Suppressor macrophage treated with lipopolysaccharide for 1 hour (primary cell): ENCODE data around the gene TCF20.
A peak's percentile ranks its signal among the peaks of the same experiment; 100 is the strongest.

Experiments
- DNase-seq, 3 donors: peaks; one replicate each; pipeline ENCODE4 v3.0.0-alpha.2; 2020 to 2022

TCF20 gene

GRCh38 chr22:42256930-42257329 is 13.5 kb downstream of the TCF20 start:
- DNase-seq, result no peak

DNA sequence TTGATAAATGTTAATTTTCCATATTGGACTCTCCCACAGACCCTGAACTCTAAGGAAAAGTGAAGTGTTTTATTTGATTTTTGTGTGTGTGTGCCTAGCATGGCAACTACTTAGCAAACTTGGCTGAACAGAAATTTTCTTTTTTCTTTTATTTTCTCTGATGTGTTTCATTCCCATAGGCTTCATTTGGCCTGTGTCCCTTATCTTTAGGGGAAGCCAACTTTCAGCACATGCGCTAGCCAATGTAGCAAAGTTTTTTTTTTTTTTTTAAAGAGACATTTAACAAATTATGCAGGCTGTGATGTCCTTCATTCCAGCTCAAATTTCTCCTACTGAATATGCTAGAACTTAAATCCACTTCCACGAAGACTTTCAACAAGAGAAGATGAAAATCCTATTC is 14.2 kb downstream of the TCF20 start:
- no peak for DNase-seq

DNA sequence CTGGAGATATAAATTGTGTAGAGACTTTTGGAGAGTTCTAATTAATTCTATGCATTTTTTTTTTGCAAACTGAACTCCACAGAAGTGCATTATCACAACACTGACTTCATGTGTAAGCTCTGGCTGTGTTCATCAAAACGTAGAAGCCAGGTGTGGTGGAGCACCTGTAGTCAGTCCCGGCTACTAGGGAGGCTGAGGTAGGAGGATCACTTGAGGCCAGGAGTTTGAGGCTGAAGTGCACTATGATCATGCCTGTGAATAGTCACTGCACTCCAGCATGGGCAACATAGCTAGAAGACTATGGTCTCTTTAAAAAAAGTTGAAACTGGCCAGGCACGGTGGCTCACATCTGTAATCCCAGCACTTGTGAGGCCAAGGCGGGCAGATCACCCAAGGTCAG is 20.6 kb downstream of the TCF20 start:
- no peak for DNase-seq

- DNase-seq, result no peak
Observed at GRCh38 chr22:42248995-42249394, 21.5 kb downstream of the TCF20 start.

DNA sequence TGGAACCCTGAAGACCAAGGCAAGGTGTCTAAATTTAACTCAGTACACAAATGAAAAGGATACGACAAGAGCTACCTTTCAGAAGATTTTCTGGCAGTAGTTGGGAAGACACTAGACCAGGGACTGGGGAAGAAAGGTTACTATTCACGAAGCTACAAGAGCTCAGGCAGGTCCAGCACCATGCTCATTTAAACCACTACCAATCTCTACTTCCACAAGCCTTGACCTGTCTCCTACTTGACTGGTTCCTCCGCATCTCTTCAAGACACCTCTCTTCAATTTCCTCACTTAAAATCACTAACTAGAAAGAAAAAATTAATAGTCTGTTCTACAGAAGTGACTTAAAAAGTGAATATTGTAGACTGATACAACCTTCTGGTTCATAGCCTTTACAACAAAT is 22.9 kb downstream of the TCF20 start:
- DNase-seq, result no peak

DNA sequence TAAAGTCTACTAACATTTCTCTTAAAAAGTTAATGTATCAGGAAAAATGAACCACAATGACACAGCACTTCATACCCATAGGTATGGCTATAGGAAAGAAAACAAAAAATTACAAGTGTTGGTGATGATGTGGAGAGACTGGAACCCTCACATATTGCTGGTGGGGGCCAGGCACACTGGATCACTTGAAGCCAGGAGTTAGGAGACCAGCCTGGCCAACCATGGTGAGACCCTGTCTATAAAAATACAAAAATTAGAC is 26.7 kb downstream of the TCF20 start:
- DNase-seq, result no peak

DNA sequence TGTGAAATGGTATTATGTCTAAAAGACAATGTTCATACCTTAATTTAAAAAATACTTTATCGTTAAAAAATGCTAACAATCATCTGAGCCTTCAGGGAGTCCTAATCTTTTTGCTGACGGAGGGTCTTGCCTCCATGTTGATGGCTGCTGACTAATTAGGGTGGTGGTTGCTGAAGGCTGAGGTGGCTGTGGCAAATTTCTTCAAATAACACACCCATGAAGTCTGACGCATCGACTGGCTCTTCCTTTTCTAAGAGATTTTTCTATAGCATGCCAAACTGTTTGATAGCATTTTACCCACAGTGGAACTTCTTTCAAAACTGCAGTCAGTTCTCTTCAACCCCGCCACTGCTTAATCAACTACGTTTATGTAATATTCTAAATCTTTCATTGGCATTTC is 33.6 kb downstream of the TCF20 start:
- no peak for DNase-seq

GRCh38 chr22:42236268-42236667 is 34.2 kb downstream of the TCF20 start:
- DNase-seq, result no peak

DNA sequence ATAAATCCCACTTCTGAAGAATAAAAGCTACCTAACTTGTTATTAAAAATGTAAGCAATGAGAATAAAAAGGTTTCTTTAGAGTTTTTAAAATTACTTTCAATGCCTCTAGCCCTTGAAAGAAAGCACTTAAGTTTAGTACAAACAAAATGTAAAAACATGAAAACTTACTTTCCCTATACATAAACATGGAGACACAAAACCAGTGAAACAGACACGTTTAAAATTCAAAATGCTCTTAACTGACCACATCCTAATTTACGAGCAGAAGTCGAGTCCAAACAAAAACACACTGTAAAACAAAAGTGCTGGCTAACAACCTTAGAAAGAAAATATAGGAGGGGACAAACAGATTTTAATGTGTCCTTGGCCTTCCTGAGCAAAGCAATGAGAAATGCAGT is 36.6 kb downstream of the TCF20 start:
- no peak for DNase-seq

- no peak for DNase-seq
Observed at GRCh38 chr22:42231929-42232328, 38.5 kb downstream of the TCF20 start.

DNA sequence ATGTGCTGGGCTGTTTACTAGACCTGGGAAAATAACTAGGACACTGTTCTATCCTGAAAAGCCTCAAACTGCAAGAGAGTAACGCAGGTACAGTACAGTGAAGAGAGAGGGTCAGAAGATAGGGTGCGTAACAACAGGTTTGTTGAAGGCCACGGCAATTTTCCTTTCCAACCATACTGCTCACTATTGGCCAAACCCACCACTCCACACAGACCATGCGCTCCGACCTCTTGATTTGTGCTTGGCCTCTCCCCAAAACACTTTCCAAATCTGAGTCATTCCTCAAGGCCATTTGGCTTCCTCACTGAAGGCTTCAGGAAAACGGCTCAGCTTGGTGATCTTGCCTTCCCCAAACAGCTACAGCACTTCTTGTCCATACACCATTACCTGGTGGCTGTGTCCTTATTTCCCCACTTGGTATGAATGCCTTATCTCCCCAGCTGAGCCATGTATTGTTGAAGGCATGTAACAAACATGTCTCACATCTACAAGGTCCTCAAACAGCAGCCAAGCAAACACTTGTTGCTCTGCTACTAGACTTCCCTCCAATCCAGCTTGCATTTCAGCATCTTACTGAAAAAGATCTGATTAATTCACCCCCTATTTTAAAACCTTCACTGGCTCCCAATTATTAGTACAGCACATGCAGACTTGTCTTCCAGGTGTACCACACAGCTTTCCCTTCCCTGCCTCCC is 40.9 kb downstream of the TCF20 start:
- DNase-seq, result no peak

- DNase-seq, result no peak
Observed at GRCh38 chr22:42228483-42228882, 42.0 kb downstream of the TCF20 start.

GRCh38 chr22:42227435-42227834 is 43.0 kb downstream of the TCF20 start:
- DNase-seq, result peak; percentile 11 to 21 (median 17)

- no peak for DNase-seq
Observed at GRCh38 chr22:42225841-42226240, 44.6 kb downstream of the TCF20 start.

- DNase-seq, result peak in 1 of 3 donors; percentile 9
Observed at GRCh38 chr22:42222140-42222539, 48.3 kb downstream of the TCF20 start.
